Panc1 (cell line): Measurements from ENCODE around the gene COL9A2. TPM values are rescaled to one million over a fixed set of nuclear protein-coding genes. Genes with fewer than 3 reads are reported as not detected.

Experiments
- ATAC-seq: fragments of 200-7000 bp; cut with Tn5 transposase; 2 replicates; pipeline ENCODE4 v1.9.1; 2020; ENCODE audit warnings: mild to moderate bottlenecking, moderate library complexity
- BruUV-seq: library from RNA; stranded (reverse); fragments of 400-500 nt; replicated peaks from 2 replicates; lab custom pipeline; 2021; lab: Mats Ljungman, UMichigan
- CTCF ChIA-PET: fragments of 300-600 bp; sonication (Branson Sonifier 250); formaldehyde crosslinking; loops from one replicate; lab custom pipeline; 2022; ENCODE audit warnings: antibody characterized with exemption; lab: Charles Lee
- POLR2A ChIA-PET: fragments of 300-600 bp; sonication (Branson Sonifier 250); formaldehyde crosslinking; loops from one replicate; lab custom pipeline; 2022; ENCODE audit warnings: antibody characterized with exemption; lab: Charles Lee
- DNase-seq: peaks from one replicate; pipeline ENCODE4 v3.0.0-alpha.2; 2010; ENCODE audit warnings: low read depth, low spot score
- H3K27ac ChIP-seq: 2 replicates; pipeline ENCODE4 v1.5.1; 2011; ENCODE audit warnings: mild to moderate bottlenecking, low read length, inconsistent platforms
- H3K27me3 ChIP-seq: fragments of 200-500 bp; sonication (Bioruptor generic); 2 replicates; pipeline ENCODE4 v1.6.0; 2014; ENCODE audit warnings: low read length, inconsistent platforms; ENCODE audit not compliant: control insufficient read depth, insufficient read depth
- H3K36me3 ChIP-seq: fragments of 200-500 bp; sonication (Bioruptor generic); 2 replicates; pipeline ENCODE4 v1.5.1; 2014; ENCODE audit warnings: inconsistent platforms, mild to moderate bottlenecking, low read length, moderate library complexity; ENCODE audit not compliant: control insufficient read depth, insufficient read depth
- H3K4me1 ChIP-seq: 2 replicates; pipeline ENCODE4 v1.5.1; 2011; ENCODE audit warnings: inconsistent platforms, mild to moderate bottlenecking, low read length, moderate library complexity; ENCODE audit not compliant: control insufficient read depth, insufficient read depth
- H3K4me3 ChIP-seq, 2 experiments: 2 replicates each; pipeline ENCODE4 v1.5.1; 2011 to 2012; ENCODE audit warnings: low read depth in 2 of 2, low read length in 2 of 2, mild to moderate bottlenecking in 2 of 2, inconsistent platforms in 1 of 2, moderate library complexity in 1 of 2
- H3K9me3 ChIP-seq: fragments of 200-500 bp; sonication (Bioruptor generic); 2 replicates; pipeline ENCODE4 v1.5.1; 2014; ENCODE audit warnings: low read depth, mild to moderate bottlenecking, inconsistent platforms, low read length, moderate library complexity; ENCODE audit not compliant: control insufficient read depth, insufficient read depth
- POLR2AphosphoS5 ChIP-seq: IDR thresholded peaks from 2 replicates; pipeline ENCODE4 v1.6.1; 2012; ENCODE audit warnings: mild to moderate bottlenecking, low read depth, low read length, moderate library complexity
- SIN3A ChIP-seq: IDR thresholded peaks from 2 replicates; pipeline ENCODE4 v1.6.1; 2012; ENCODE audit warnings: low read depth, mild to moderate bottlenecking, low read length, moderate library complexity, borderline replicate concordance; ENCODE audit not compliant: insufficient read depth
- TCF7L2 ChIP-seq: IDR thresholded peaks from 2 replicates; pipeline ENCODE4 v1.6.1; 2011; ENCODE audit warnings: mild to moderate bottlenecking, low read depth, low read length, inconsistent platforms
- in situ Hi-C: cut with HindIII; loops from 2 replicates; pipeline ENCODE4 v1.10.0; 2016; ENCODE audit warnings: low sequenced_read_pairs, low pct_unique_long_range_greater_than_20kb
- intact Hi-C: fragments of 100-400 bp; cut with micrococcal nuclease; formaldehyde crosslinking; loops from one replicate; pipeline ENCODE4 v1.10.0; 2022; ENCODE audit not compliant: unreplicated experiment
- total RNA-seq: library from RNA; stranded (reverse); gene quantifications from one replicate; pipeline ENCODE4 v1.2.1, GENCODE V29; 2021; ENCODE audit not compliant: unreplicated experiment
- TF ChIP-seq, protein P1 (sequence below): fragments of 450-650 bp; IDR thresholded peaks from 2 replicates; pipeline ENCODE4 v1.5.1; 2017; ENCODE audit warnings: mild to moderate bottlenecking
- TF ChIP-seq, protein P2 (sequence below), 2 experiments: IDR thresholded peaks; 2 replicates each; pipeline ENCODE4 v1.6.1; 2011 to 2012; ENCODE audit warnings: low read depth in 2 of 2, control low read depth in 1 of 2, low read length in 1 of 2, mild to moderate bottlenecking in 1 of 2, moderate library complexity in 1 of 2; ENCODE audit not compliant: insufficient read depth in 1 of 2

COL9A2 gene
- total RNA-seq, 1 experiment from 2014 or later: 2.9 TPM

DNA sequence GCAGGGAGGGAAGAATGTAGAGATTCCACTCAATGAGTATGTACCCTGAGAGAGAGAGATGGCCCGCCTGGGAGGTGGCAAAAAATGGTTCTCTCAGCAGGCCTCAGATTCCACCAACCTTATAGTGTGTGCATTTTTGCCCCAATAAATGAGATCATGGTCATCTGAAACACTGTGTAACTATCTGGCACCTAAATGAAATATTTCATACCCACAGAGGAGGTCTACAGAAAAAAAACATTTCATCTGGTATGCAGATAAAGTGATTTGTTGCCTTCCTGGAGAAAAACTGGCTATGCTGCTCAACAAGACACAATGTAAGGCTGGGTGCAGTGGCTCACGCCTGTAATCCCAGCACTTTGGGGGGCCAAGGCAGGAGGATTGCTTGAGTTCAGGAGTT, 64.5 kb downstream of the COL9A2 start:
- ChIA-PET CTCF (no interaction called here), POLR2A (no interaction called here)
- intact Hi-C loops: loop anchor here (10.0 kb wide), 2 partner anchors 58 to 88 kb away; partner anchors contain the start of gene RLF
- DNase-seq (no peak), ATAC-seq (no peak)
- H3K4me1 ChIP-seq: peaks cover 6% of the 10 kb centered on the region
- H3K27ac ChIP-seq: no peak overlapping the region
- H3K27me3 ChIP-seq: no peaks in the 10 kb centered on the region
- in situ Hi-C loops: no loop called here
- H3K9me3 ChIP-seq: no peaks in the 10 kb centered on the region
- H3K36me3 ChIP-seq: peaks cover 6% of the 10 kb centered on the region; the same call in 1 of the 2 replicates
- TF ChIP-seq POLR2AphosphoS5: no peak
- TF ChIP-seq, protein P1, sequence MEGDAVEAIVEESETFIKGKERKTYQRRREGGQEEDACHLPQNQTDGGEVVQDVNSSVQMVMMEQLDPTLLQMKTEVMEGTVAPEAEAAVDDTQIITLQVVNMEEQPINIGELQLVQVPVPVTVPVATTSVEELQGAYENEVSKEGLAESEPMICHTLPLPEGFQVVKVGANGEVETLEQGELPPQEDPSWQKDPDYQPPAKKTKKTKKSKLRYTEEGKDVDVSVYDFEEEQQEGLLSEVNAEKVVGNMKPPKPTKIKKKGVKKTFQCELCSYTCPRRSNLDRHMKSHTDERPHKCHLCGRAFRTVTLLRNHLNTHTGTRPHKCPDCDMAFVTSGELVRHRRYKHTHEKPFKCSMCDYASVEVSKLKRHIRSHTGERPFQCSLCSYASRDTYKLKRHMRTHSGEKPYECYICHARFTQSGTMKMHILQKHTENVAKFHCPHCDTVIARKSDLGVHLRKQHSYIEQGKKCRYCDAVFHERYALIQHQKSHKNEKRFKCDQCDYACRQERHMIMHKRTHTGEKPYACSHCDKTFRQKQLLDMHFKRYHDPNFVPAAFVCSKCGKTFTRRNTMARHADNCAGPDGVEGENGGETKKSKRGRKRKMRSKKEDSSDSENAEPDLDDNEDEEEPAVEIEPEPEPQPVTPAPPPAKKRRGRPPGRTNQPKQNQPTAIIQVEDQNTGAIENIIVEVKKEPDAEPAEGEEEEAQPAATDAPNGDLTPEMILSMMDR: no peak
- TF ChIP-seq SIN3A: no peak
- TF ChIP-seq, protein P2, sequence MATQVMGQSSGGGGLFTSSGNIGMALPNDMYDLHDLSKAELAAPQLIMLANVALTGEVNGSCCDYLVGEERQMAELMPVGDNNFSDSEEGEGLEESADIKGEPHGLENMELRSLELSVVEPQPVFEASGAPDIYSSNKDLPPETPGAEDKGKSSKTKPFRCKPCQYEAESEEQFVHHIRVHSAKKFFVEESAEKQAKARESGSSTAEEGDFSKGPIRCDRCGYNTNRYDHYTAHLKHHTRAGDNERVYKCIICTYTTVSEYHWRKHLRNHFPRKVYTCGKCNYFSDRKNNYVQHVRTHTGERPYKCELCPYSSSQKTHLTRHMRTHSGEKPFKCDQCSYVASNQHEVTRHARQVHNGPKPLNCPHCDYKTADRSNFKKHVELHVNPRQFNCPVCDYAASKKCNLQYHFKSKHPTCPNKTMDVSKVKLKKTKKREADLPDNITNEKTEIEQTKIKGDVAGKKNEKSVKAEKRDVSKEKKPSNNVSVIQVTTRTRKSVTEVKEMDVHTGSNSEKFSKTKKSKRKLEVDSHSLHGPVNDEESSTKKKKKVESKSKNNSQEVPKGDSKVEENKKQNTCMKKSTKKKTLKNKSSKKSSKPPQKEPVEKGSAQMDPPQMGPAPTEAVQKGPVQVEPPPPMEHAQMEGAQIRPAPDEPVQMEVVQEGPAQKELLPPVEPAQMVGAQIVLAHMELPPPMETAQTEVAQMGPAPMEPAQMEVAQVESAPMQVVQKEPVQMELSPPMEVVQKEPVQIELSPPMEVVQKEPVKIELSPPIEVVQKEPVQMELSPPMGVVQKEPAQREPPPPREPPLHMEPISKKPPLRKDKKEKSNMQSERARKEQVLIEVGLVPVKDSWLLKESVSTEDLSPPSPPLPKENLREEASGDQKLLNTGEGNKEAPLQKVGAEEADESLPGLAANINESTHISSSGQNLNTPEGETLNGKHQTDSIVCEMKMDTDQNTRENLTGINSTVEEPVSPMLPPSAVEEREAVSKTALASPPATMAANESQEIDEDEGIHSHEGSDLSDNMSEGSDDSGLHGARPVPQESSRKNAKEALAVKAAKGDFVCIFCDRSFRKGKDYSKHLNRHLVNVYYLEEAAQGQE (IDR thresholded peaks at IDR 0.05; ENCODE audit: insufficient read depth in 1 of 2, low read depth in 2 of 2, low read length in 1 of 2): no peak
- TF ChIP-seq TCF7L2: no peak
- BruUV-seq: no TSS peak
- no peak overlapping the region for H3K4me3 ChIP-seq

DNA sequence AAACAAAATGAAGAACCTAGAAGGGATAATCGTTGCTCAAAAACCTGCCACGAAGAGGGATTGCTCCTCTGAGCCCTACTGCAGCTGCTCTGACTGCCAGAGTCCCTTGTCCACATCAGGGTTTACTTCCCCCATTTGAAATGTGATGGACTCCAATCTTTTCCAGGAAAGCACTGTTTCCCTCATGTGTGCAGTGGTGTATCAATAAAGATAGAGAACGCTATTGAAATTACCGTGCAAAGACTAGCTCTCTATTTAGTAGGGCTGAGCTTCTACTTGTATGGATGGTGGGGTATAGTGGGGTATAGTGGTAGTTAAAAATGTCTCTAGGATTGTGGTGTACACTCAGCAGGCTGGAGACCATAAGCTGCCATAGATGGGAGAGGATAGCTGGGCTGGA, 65.6 kb downstream of the COL9A2 start:
- no peak for DNase-seq
- ChIA-PET CTCF (no interaction called here), POLR2A (no interaction called here)

More for the DNA sequence above, 65.6 kb downstream of the COL9A2 start:
- peaks cover 2% of the 10 kb centered on the region; the same call in 1 of the 2 replicates for H3K36me3 ChIP-seq
- H3K27ac ChIP-seq: no peak overlapping the region
- TF ChIP-seq POLR2AphosphoS5: no peak
- TF ChIP-seq, protein P1: no peak
- TF ChIP-seq TCF7L2: no peak
- TF ChIP-seq SIN3A: no peak
- TF ChIP-seq, protein P2 (IDR thresholded peaks at IDR 0.05; ENCODE audit: insufficient read depth in 1 of 2, low read depth in 2 of 2, low read length in 1 of 2): no peak
- no peak for ATAC-seq
- H3K4me3 ChIP-seq: no peak overlapping the region
- no peaks in the 10 kb centered on the region for H3K27me3 ChIP-seq
- in situ Hi-C loops (no loop called here), intact Hi-C loops (loop anchor here (10.0 kb wide), 2 partner anchors 57 to 87 kb away; partner anchors contain the start of gene RLF)
- H3K9me3 ChIP-seq: no peaks in the 10 kb centered on the region
- BruUV-seq: no TSS peak
- H3K4me1 ChIP-seq: peaks cover 1% of the 10 kb centered on the region
